ENCODE results near the gene PLEKHN1.

DNA sequence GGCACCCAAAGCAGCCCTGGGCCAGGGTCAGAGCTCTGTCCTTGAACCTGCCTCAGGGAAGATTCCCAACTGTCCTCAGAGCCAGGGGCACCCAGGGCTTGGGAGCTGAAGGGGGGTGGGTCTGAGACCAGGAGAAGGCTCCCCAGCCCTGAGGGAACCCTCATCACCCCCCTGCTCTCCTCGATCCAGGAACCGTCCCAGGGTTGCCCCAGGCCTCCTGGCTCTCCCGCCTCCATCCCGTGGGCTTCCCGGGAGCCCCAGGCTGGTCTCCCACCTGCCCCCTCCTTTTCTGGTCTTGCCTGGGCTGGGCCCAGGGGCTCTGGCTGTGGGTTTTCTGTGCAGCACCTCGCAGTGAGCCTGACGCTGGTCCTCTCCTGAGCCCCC lies 49.2 kb upstream of the PLEKHN1 start:
- no peak for TF ChIP-seq EZH2 (IDR thresholded peaks at IDR 0.05)
- TF ChIP-seq POLR2AphosphoS5 (IDR thresholded peaks at IDR 0.05; ENCODE audit: borderline replicate concordance, low read depth, low read length) = peak; percentile 67
- TF ChIP-seq FOXP2 (optimal IDR thresholded peaks at IDR 0.05; ENCODE audit: control extremely low read depth, extremely low read length, insufficient read depth) = no peak

All from SK-N-MC (cell line).